ENCODE measurements around the gene APBB2.

DNA sequence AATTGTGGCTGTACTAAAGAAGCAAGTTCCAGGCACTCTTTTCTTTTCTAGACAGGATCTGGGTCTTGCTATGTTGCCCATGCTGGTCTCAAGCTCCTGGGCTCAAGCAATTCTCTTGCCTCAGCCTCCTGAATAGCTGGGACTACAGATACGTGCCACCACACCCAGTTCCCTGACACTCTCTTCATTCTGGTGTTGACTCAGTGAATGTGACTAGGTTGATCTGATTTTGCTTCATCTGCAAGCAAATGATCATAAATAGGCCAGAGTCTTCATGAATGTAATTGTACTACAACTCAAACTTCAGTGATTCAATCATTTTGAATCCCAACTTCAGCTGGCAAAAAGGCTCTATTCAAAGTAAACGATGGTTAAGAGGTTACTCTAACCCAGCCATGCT lies 78.5 kb downstream of the APBB2 start:
- TF ChIP-seq ZNF274 (IDR thresholded peaks at IDR 0.05; ENCODE audit: low read depth, low read length) (no peak), YY1 (IDR thresholded peaks at IDR 0.05; ENCODE audit: insufficient read depth, insufficient read length) (no peak)
